Testis (tissue), 2 donors: Measurements from ENCODE around the gene SMIM35.

ENCODE experiments used
- POLR2A ChIP-seq: fragments of 450-650 bp; IDR thresholded peaks from one replicate; pipeline ENCODE4 v1.6.1; 2017; ENCODE audit warnings: antibody characterized with exemption, mild to moderate bottlenecking, moderate library complexity
- TF ChIP-seq, protein P1 (sequence below), 3 experiments: fragments of 450-650 bp in 2 of 3; fragments of 200-600 bp in 1 of 3; sonication (generic) in 1 of 3; IDR thresholded peaks; one replicate each; pipeline ENCODE4 v1.5.1; 2016 to 2019; ENCODE audit warnings: antibody characterized with exemption in 3 of 3, mild to moderate bottlenecking in 2 of 3, moderate library complexity in 1 of 3

DNA sequence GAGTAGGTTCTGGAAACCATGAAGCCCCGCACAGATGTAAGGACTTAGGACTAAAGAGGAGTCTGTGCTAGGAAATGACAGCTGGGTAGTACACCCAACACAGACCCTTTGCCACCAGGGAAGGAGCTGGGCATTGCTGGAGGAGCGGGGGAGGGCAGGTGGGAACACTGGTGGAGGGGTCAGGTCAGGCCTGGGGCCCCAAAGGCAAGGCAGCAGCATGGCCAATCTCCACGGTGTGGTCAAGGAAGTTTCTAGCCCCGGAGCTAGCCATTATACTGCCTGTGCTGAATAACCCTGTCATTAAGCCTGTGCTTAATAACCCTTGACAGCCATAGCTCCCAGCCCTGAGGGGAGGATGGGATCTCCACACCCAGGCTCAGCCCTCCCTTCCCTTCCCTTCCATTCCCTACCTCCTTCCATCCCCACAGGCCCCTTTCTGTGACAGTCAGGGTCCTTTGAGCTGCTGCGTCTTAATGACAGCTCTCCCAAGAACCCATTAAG, 7.8 kb downstream of the SMIM35 start:
- TF ChIP-seq POLR2A: no peak
- TF ChIP-seq, protein P1, sequence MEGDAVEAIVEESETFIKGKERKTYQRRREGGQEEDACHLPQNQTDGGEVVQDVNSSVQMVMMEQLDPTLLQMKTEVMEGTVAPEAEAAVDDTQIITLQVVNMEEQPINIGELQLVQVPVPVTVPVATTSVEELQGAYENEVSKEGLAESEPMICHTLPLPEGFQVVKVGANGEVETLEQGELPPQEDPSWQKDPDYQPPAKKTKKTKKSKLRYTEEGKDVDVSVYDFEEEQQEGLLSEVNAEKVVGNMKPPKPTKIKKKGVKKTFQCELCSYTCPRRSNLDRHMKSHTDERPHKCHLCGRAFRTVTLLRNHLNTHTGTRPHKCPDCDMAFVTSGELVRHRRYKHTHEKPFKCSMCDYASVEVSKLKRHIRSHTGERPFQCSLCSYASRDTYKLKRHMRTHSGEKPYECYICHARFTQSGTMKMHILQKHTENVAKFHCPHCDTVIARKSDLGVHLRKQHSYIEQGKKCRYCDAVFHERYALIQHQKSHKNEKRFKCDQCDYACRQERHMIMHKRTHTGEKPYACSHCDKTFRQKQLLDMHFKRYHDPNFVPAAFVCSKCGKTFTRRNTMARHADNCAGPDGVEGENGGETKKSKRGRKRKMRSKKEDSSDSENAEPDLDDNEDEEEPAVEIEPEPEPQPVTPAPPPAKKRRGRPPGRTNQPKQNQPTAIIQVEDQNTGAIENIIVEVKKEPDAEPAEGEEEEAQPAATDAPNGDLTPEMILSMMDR (IDR thresholded peaks at IDR 0.05): no peak
